ENCODE results near the gene STOM. TPM values are rescaled to one million over a fixed set of nuclear protein-coding genes. Genes with fewer than 3 reads are reported as not detected.

The STOM gene
- total and polyA plus RNA-seq, 7 donors = 22.8 to 609 (median 303) TPM

DNA sequence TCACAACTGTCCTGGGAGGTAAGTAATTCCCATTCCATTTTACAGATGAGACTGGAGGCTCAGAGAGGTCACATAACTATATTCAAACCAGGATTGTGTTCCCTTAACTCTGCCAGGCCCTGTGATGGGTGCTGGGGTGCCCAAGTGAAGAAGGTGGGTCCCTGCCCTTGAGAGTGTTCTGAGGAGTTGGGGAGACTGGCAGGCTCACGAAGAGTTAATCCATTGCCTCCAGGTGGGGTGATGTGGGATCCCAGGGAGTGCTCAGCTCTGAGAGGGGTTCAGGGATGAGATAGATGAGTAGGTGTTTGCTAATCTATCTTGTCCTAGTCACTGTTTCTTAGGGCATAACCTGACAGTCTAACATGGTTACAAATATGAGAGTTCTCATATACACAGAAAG, 65.3 kb downstream of the STOM start:
- TF ChIP-seq POLR2AphosphoS5 (IDR thresholded peaks at IDR 0.05) (no peak), EP300 (IDR thresholded peaks at IDR 0.05) (no peak), POLR2A (IDR thresholded peaks at IDR 0.05) (no peak)
- TF ChIP-seq, protein P1, sequence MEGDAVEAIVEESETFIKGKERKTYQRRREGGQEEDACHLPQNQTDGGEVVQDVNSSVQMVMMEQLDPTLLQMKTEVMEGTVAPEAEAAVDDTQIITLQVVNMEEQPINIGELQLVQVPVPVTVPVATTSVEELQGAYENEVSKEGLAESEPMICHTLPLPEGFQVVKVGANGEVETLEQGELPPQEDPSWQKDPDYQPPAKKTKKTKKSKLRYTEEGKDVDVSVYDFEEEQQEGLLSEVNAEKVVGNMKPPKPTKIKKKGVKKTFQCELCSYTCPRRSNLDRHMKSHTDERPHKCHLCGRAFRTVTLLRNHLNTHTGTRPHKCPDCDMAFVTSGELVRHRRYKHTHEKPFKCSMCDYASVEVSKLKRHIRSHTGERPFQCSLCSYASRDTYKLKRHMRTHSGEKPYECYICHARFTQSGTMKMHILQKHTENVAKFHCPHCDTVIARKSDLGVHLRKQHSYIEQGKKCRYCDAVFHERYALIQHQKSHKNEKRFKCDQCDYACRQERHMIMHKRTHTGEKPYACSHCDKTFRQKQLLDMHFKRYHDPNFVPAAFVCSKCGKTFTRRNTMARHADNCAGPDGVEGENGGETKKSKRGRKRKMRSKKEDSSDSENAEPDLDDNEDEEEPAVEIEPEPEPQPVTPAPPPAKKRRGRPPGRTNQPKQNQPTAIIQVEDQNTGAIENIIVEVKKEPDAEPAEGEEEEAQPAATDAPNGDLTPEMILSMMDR (IDR thresholded peaks at IDR 0.05) = no peak
- 91 to 93% methylated on average over 1 of the region's 1 CpG for WGBS, 2 donors
- H3K27me3 ChIP-seq = no peaks in the 10 kb centered on the region
- H3K36me3 ChIP-seq = peaks cover 34 to 81% (median 72%) of the 10 kb centered on the region in 4 donors
- peak overlapping the region; percentile 94 to 99 (median 97) for H3K27ac ChIP-seq
- H3K4me1 ChIP-seq = peaks cover 0 to 78% (median 68%) of the 10 kb centered on the region in 4 donors
- no peak for DNase-seq
- peak overlapping the region in 3 of 4 donors; percentile 8 to 67 (median 63) for H3K4me3 ChIP-seq
- H3K9me3 ChIP-seq = no peaks in the 10 kb centered on the region
- intact Hi-C loops (cut with DNase I) = no loop called here

DNA sequence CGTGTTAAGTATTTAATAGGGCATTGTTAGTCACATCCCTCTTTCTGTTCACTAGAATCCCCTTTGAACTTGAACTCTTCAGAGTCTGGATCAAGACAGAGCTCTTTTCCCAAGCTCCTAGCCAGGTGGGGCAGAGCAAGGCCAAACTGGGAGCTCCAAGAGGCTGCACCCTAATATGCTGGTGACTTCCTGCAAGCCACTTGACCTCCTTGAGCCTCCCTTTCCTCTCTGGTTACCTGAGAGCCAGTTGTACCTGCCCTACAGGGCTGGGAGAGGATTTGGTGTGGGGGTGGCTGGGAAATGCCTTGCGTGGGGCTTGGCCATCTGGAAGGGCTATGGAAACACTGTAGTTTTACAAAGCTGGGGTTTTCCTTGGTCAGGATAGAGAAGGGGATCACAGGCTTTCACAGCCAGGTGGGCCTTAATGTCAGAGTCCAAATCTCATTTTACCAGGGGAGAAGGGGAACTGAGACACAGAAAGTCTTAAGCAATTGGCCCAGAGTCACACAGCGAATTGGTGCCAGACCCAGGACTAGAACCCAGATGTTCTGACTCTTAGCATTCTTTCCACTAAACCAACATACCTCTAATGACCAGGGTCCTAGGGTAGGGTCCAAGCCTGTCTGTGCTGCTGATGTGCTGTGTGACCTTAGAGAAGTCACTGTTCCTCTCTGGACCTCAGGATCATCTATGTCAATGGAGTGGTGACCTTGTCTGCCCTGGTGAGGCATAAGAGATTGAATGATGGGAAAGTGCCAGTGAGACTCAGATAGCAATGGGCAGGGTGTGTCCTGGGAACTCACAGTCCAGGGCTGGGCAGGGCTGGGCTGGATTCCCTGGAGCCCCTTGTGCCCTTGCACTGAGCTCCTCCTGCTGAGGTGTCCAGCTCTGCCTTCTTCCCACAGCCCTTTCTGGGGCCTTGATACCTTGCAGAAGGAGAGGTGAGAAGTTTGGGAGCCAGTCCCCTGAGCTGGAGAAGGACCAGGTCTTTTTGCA, 66.3 kb downstream of the STOM start:
- Histone ChIP-seq H3K4me1 (peaks cover 0 to 78% (median 72%) of the 10 kb centered on the region in 4 donors), H3K27ac (peak overlapping the region; percentile 94 to 99 (median 97)), H3K36me3 (peaks cover 34 to 71% (median 64%) of the 10 kb centered on the region in 4 donors), H3K4me3 (peak overlapping the region in 3 of 4 donors; percentile 8 to 67 (median 63)), H3K27me3 (no peaks in the 10 kb centered on the region), H3K9me3 (no peaks in the 10 kb centered on the region)
- intact Hi-C loops (cut with DNase I) = no loop called here
- TF ChIP-seq EP300 (IDR thresholded peaks at IDR 0.05) (no peak), POLR2A (IDR thresholded peaks at IDR 0.05) (no peak), POLR2AphosphoS5 (IDR thresholded peaks at IDR 0.05) (no peak)
- TF ChIP-seq, protein P1 (IDR thresholded peaks at IDR 0.05) = no peak
- WGBS, 2 donors = 91 to 92% methylated on average over 3 of the region's 3 CpGs
- peak; percentile 63 for DNase-seq

DNA sequence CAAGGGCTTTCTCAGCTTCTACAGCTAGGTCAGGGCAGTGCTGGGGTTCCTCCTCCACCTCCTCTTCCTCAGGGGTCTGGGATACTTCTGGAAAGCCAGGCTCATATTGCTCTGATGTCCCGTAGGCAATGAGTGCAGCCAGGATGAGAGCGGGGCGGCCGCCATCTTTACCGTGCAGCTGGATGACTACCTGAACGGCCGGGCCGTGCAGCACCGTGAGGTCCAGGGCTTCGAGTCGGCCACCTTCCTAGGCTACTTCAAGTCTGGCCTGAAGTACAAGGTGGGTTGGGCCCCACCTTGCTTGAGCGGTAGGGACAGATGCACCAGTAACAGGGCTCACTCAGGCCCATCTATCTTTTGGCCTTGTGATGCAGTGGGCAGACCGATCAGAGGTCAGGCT, 67.3 kb downstream of the STOM start:
- H3K36me3 ChIP-seq = peaks cover 34 to 61% (median 55%) of the 10 kb centered on the region in 4 donors
- intact Hi-C loops (cut with DNase I) = no loop called here
- H3K4me1 ChIP-seq = peaks cover 0 to 83% (median 79%) of the 10 kb centered on the region in 4 donors
- no peaks in the 10 kb centered on the region for H3K9me3 ChIP-seq
- peak; percentile 50 for DNase-seq
- TF ChIP-seq POLR2AphosphoS5 (IDR thresholded peaks at IDR 0.05) (no peak), EP300 (IDR thresholded peaks at IDR 0.05) (no peak), POLR2A (IDR thresholded peaks at IDR 0.05) (no peak)
- TF ChIP-seq, protein P1 (IDR thresholded peaks at IDR 0.05) = no peak
- WGBS, 2 donors = 97% methylated on average over 13 of the region's 13 CpGs
- H3K27ac ChIP-seq = peak overlapping the region; percentile 94 to 99 (median 97)
- H3K27me3 ChIP-seq = no peaks in the 10 kb centered on the region
- peak overlapping the region in 3 of 4 donors; percentile 62 to 67 (median 63) for H3K4me3 ChIP-seq

DNA sequence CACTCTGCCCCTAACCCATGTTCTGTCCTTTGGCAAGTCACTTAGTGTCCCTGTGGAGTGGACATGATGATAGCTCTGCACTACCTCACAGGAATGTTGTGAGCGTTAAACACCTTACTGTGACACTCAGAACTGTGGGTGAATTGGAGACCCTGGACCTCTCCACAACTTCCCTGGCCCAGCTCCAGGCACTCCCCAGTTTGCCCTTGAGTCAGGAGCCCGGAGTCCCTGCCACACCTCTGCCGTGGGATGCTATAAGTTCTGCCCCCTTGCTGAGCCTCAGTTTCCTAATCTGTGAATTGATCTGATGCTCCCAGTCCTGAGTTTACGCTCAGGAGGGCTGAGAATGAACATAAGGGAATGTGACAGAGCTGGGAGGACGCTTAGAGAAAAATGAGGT, 67.7 kb downstream of the STOM start:
- peak; percentile 66 for DNase-seq
- H3K27ac ChIP-seq = peak overlapping the region; percentile 94 to 99 (median 97)
- WGBS, 2 donors = 91 to 94% methylated on average over 5 of the region's 5 CpGs

More for the DNA sequence above, 67.7 kb downstream of the STOM start:
- intact Hi-C loops (cut with DNase I) = no loop called here
- Histone ChIP-seq H3K9me3 (no peaks in the 10 kb centered on the region), H3K4me1 (peaks cover 0 to 88% (median 82%) of the 10 kb centered on the region in 4 donors), H3K27me3 (no peaks in the 10 kb centered on the region), H3K4me3 (peak overlapping the region in 3 of 4 donors; percentile 62 to 67 (median 63)), H3K36me3 (peaks cover 34 to 57% (median 50%) of the 10 kb centered on the region in 4 donors)
- TF ChIP-seq, protein P1 (IDR thresholded peaks at IDR 0.05) = no peak
- TF ChIP-seq POLR2A (IDR thresholded peaks at IDR 0.05) = no peak
- TF ChIP-seq POLR2AphosphoS5 (IDR thresholded peaks at IDR 0.05) = no peak
- no peak for TF ChIP-seq EP300 (IDR thresholded peaks at IDR 0.05)
